HepG2 (cell line): ENCODE results near the gene UPK1A. TPM values are rescaled to one million over a fixed set of nuclear protein-coding genes. Genes with fewer than 3 reads are reported as not detected.

Source experiments
- ATAC-seq: fragments of 200-7000 bp; cut with Tn5 transposase; 3 replicates; pipeline ENCODE4 v1.9.1; 2020; ENCODE audit warnings: mild to moderate bottlenecking, moderate library complexity
- BruUV-seq: library from RNA; stranded (reverse); fragments of 400-500 nt; replicated peaks from 2 replicates; lab custom pipeline; 2021; lab: Mats Ljungman, UMichigan
- CTCF ChIA-PET: fragments of 300-600 bp; formaldehyde crosslinking; extraction: SDS; loops from one replicate; lab custom pipeline; 2021; ENCODE audit warnings: low total read pairs, inconsistent platforms, low intra/inter-chr PET ratio; lab: Yijun Ruan, JAX
- POLR2A ChIA-PET: fragments of 350-600 bp; sonication (Branson Sonifier 250); formaldehyde crosslinking; loops from one replicate; lab custom pipeline; 2020; ENCODE audit warnings: antibody characterized with exemption, inconsistent platforms; lab: Yijun Ruan, JAX
- DNase-seq: peaks from one replicate; pipeline ENCODE4 v3.0.0-alpha.2; 2015; ENCODE audit warnings: low spot score
- FAIRE-seq: peaks from 3 replicates; lab custom pipeline; 2011; peaks lifted over from hg19 to GRCh38; lab: Jason Lieb, UNC
- H2AFZ ChIP-seq: one replicate; pipeline ENCODE4 v1.6.1; 2011; ENCODE audit warnings: low read length, inconsistent platforms
- H3K27ac ChIP-seq: fragments of 300-600 bp; 3 replicates; pipeline ENCODE4 v1.8.0; 2011; ENCODE audit warnings: mixed run types, mild to moderate bottlenecking, mixed read lengths, low read length, inconsistent platforms; ENCODE audit not compliant: insufficient read depth; ENCODE audit errors: extremely low read length
- H3K27me3 ChIP-seq, 2 experiments: fragments of 200-600 bp in 1 of 2; 2 replicates in 1 of 2; 3 replicates in 1 of 2; pipeline versions ENCODE4 v1.6.0 to v1.8.0; 2011; ENCODE audit warnings: low read length in 2 of 2, mild to moderate bottlenecking in 2 of 2, moderate library complexity in 2 of 2, inconsistent platforms in 1 of 2; ENCODE audit not compliant: insufficient read depth in 2 of 2, control insufficient read depth in 1 of 2
- H3K36me3 ChIP-seq, 2 experiments: fragments of 200-600 bp in 1 of 2; replicated peaks in 1 of 2; 2 replicates in 1 of 2; 3 replicates in 1 of 2; pipeline versions ENCODE4 v1.5.1 to v1.8.0; 2011; ENCODE audit warnings: low read length in 2 of 2, inconsistent platforms in 1 of 2; ENCODE audit not compliant: insufficient read depth in 2 of 2, control insufficient read depth in 1 of 2
- H3K4me1 ChIP-seq: 2 replicates; pipeline ENCODE4 v1.5.1; 2012; ENCODE audit warnings: low read length, inconsistent platforms; ENCODE audit not compliant: insufficient read depth
- H3K4me2 ChIP-seq: 2 replicates; pipeline ENCODE4 v1.6.0; 2011; ENCODE audit warnings: low read depth, low read length, inconsistent platforms
- H3K4me3 ChIP-seq, 3 experiments: fragments of 200-600 bp in 1 of 3; sonication (generic), shearing (Covaris generic) in 1 of 3; replicated peaks in 1 of 3; 2 replicates each; pipeline ENCODE4 v1.5.1; 2011 to 2016; ENCODE audit warnings: low read length in 3 of 3, inconsistent platforms in 2 of 3, low read depth in 2 of 3, mild to moderate bottlenecking in 2 of 3, control low read depth in 1 of 3, mixed read lengths in 1 of 3; ENCODE audit not compliant: insufficient read depth in 1 of 3
- H3K79me2 ChIP-seq: one replicate; pipeline ENCODE4 v1.6.1; 2011; ENCODE audit warnings: low read length, inconsistent platforms; ENCODE audit not compliant: insufficient read depth
- H3K9ac ChIP-seq: 2 replicates; pipeline ENCODE4 v1.6.0; 2011; ENCODE audit warnings: mild to moderate bottlenecking, low read depth, low read length, inconsistent platforms; ENCODE audit not compliant: insufficient read depth
- H3K9me3 ChIP-seq: 2 replicates; pipeline ENCODE4 v1.5.1; 2012; ENCODE audit warnings: mild to moderate bottlenecking, low read length
- H4K20me1 ChIP-seq: 2 replicates; pipeline ENCODE4 v1.6.0; 2011; ENCODE audit warnings: inconsistent platforms, mild to moderate bottlenecking, low read length, moderate library complexity; ENCODE audit not compliant: insufficient read depth
- ELF1 ChIP-seq: sonication (generic); formaldehyde crosslinking; IDR thresholded peaks from 2 replicates; pipeline ENCODE4 v1.4.0; 2020; ENCODE audit warnings: missing genetic modification reagents
- ETS1 ChIP-seq: sonication (generic); formaldehyde crosslinking; IDR thresholded peaks from 2 replicates; pipeline ENCODE4 v1.4.0; 2020; ENCODE audit warnings: missing genetic modification reagents
- FOXM1 ChIP-seq: sonication (generic); formaldehyde crosslinking; IDR thresholded peaks from 2 replicates; pipeline ENCODE4 v1.5.0; 2020; ENCODE audit warnings: missing genetic modification reagents
- GABPB1 ChIP-seq: IDR thresholded peaks from 2 replicates; pipeline ENCODE4 v1.6.1; 2016; ENCODE audit warnings: mild to moderate bottlenecking, missing genetic modification reagents, moderate library complexity, missing compliant biosample characterization
- KAT7 ChIP-seq: IDR thresholded peaks from 2 replicates; pipeline ENCODE4 v1.6.1; 2018; ENCODE audit warnings: borderline replicate concordance, missing compliant biosample characterization
- NR2F1 ChIP-seq, 2 experiments: fragments of 450-650 bp in 1 of 2; formaldehyde crosslinking in 1 of 2; IDR thresholded peaks; 2 replicates each; pipeline versions ENCODE4 v1.5.0 to v1.6.1; 2016 to 2020; ENCODE audit warnings: mild to moderate bottlenecking in 1 of 2, missing compliant biosample characterization in 1 of 2, missing genetic modification reagents in 1 of 2, moderate library complexity in 1 of 2
- RFXANK ChIP-seq: IDR thresholded peaks from 2 replicates; pipeline ENCODE4 v1.6.1; 2016
- SOX13 ChIP-seq, 3 experiments: fragments of 450-650 bp in 1 of 3; sonication (generic) in 1 of 3; formaldehyde crosslinking in 1 of 3; IDR thresholded peaks in 2 of 3; conservative IDR thresholded peaks in 1 of 3; 2 replicates each; pipeline versions ENCODE4 v1.5.0 to v1.6.1; 2016 to 2020; ENCODE audit warnings: antibody characterized with exemption in 1 of 3, mild to moderate bottlenecking in 1 of 3, missing compliant biosample characterization in 1 of 3, missing genetic modification reagents in 1 of 3, moderate library complexity in 1 of 3
- STAT6 ChIP-seq: sonication (generic); formaldehyde crosslinking; IDR thresholded peaks from 2 replicates; pipeline ENCODE4 v1.4.0; 2020; ENCODE audit warnings: missing genetic modification reagents, mild to moderate bottlenecking, borderline replicate concordance
- TGIF2 ChIP-seq: IDR thresholded peaks from 2 replicates; pipeline ENCODE4 v1.6.1; 2016; ENCODE audit warnings: control low read depth, missing compliant biosample characterization
- THAP8 ChIP-seq: sonication (generic); formaldehyde crosslinking; IDR thresholded peaks from 2 replicates; pipeline ENCODE4 v1.5.1; 2020; ENCODE audit warnings: missing genetic modification reagents, mild to moderate bottlenecking, borderline replicate concordance
- ZNF33A ChIP-seq: sonication (generic); formaldehyde crosslinking; IDR thresholded peaks from 2 replicates; pipeline ENCODE4 v1.5.1; 2020; ENCODE audit warnings: missing genetic modification reagents, mild to moderate bottlenecking, moderate library complexity, borderline replicate concordance
- ZNF441 ChIP-seq: sonication (generic); formaldehyde crosslinking; IDR thresholded peaks from 2 replicates; pipeline ENCODE4 v1.7.0; 2021; ENCODE audit warnings: missing genetic modification reagents, borderline replicate concordance
- ZNF556 ChIP-seq: sonication (generic); formaldehyde crosslinking; IDR thresholded peaks from 2 replicates; pipeline ENCODE4 v1.4.0; 2020; ENCODE audit warnings: mild to moderate bottlenecking, missing genetic modification reagents, borderline replicate concordance
- ZNF572 ChIP-seq: sonication (generic); formaldehyde crosslinking; IDR thresholded peaks from 2 replicates; pipeline ENCODE4 v1.5.1; 2020; ENCODE audit warnings: mild to moderate bottlenecking, missing genetic modification reagents
- ZNF607 ChIP-seq: sonication (generic); formaldehyde crosslinking; IDR thresholded peaks from 2 replicates; pipeline ENCODE4 v1.5.1; 2020; ENCODE audit warnings: missing genetic modification reagents, mild to moderate bottlenecking, borderline replicate concordance
- ZNF670 ChIP-seq: sonication (generic); formaldehyde crosslinking; IDR thresholded peaks from 2 replicates; pipeline ENCODE4 v1.8.0; 2022; ENCODE audit warnings: mild to moderate bottlenecking, missing genetic modification reagents, borderline replicate concordance
- ZNF770 ChIP-seq: sonication (generic); formaldehyde crosslinking; IDR thresholded peaks from 2 replicates; pipeline ENCODE4 v1.5.0; 2020; ENCODE audit warnings: mild to moderate bottlenecking, missing genetic modification reagents
- ZNF772 ChIP-seq: sonication (generic); formaldehyde crosslinking; IDR thresholded peaks from 2 replicates; pipeline ENCODE4 v1.5.0; 2020; ENCODE audit warnings: mild to moderate bottlenecking, missing genetic modification reagents
- WGBS: methylation state at CpG from one replicate; pipeline ENCODE4 v1.1.6; 2017; ENCODE audit warnings: low lambda C conversion rate; 5-methylcytosine and 5-hydroxymethylcytosine counted together
- in situ Hi-C: cut with HindIII; loops from 2 replicates; pipeline ENCODE4 v1.10.0; 2017; ENCODE audit warnings: low pct_unique_long_range_greater_than_20kb; ENCODE audit not compliant: extremely low pct_ligation_motif_present
- intact Hi-C: fragments of 100-400 bp; cut with micrococcal nuclease; formaldehyde crosslinking; loops from one replicate; pipeline ENCODE4 v1.10.0; 2022; ENCODE audit not compliant: unreplicated experiment
- polyA plus RNA-seq, 8 experiments: library from polyadenylated mRNA; depleted of rRNA in 3 of 8; stranded (reverse) in 7 of 8; unstranded in 1 of 8; fragments of >200 nt; fragmentation: Illumina TruSeq in 4 of 8; extraction: Trizol in 4 of 8; gene quantifications; 2 replicates each; pipeline versions ENCODE4 v1.2.1 to v1.2.3, GENCODE V29; 2011 to 2016; ENCODE audit warnings: low read depth in 4 of 8, missing spikeins in 1 of 8, mixed read lengths in 1 of 8; ENCODE audit not compliant: insufficient read depth in 1 of 8
- total RNA-seq, 5 experiments: library from RNA; depleted of rRNA; stranded (reverse); fragments of >200 nt; fragmentation: Illumina TruSeq; extraction: Trizol; gene quantifications; 2 replicates each; pipeline ENCODE4 v1.2.3, GENCODE V29; 2016; ENCODE audit warnings: low read depth in 1 of 5

UPK1A gene
- total and polyA plus RNA-seq, 2 of the 13 experiments (the other 11 are each of a cell fraction or from before 2014, with no cell fraction given): 2.9 TPM; not detected in 1

GRCh38 chr19:35628264-35628564 lies 38.1 kb upstream of the UPK1A start:
- ATAC-seq (no peak), DNase-seq (no peak), FAIRE-seq (no peak)
- peaks cover 10% of the 10 kb centered on the region for H3K79me2 ChIP-seq
- ChIA-PET CTCF (no interaction called here), POLR2A (interaction anchor here (1.0 to 1.6 kb wide), 5 partner anchors 15 to 34 kb away, joined by 3 to 4 read pairs (median 4); partner anchors contain the start of genes COX6B1 and HAUS5)
- H3K4me3 ChIP-seq: peak overlapping the region; percentile 61 to 88 (median 78)
- intact Hi-C loops: no loop called here
- H3K9ac ChIP-seq: peak overlapping the region; percentile 85
- peak overlapping the region; percentile 90 for H3K27ac ChIP-seq
- H3K4me2 ChIP-seq: peak overlapping the region; percentile 97
- H3K27me3 ChIP-seq: no peaks in the 10 kb centered on the region; a peak in 1 of 5 replicates
- H3K36me3 ChIP-seq: peaks cover 16 to 26% of the 10 kb centered on the region in 2 experiments; a peak in 4 of 5 replicates
- in situ Hi-C loops: no loop called here
- BruUV-seq: TSS peak; percentile 100
- H2AFZ ChIP-seq: no peak overlapping the region
- H3K4me1 ChIP-seq: peaks cover 18% of the 10 kb centered on the region; the same call in 1 of the 2 replicates
- no peaks in the 10 kb centered on the region for H3K9me3 ChIP-seq
- WGBS: 46% methylated on average over 9 of the region's 9 CpGs
- H4K20me1 ChIP-seq: no peaks in the 10 kb centered on the region
- 0 out of 2 replicates have a peak, but pooled peaks have one; percentile 16 for TF ChIP-seq ZNF607
- no peak for TF ChIP-seq GABPB1
- TF ChIP-seq ELF1 (CRISPR knock-in tag): no peak
- TF ChIP-seq ZNF670: no peak
- TF ChIP-seq KAT7 (CRISPR knock-in tag): no peak
- TF ChIP-seq ZNF770 (CRISPR knock-in tag): no peak
- no peak for TF ChIP-seq TGIF2 (CRISPR knock-in tag)
- no peak for TF ChIP-seq FOXM1
- no peak for TF ChIP-seq ZNF33A (CRISPR knock-in tag)
- no peak for TF ChIP-seq STAT6 (CRISPR knock-in tag)
- TF ChIP-seq ZNF572 (CRISPR knock-in tag): no peak
- TF ChIP-seq ZNF556 (CRISPR knock-in tag): no peak
- no peak for TF ChIP-seq RFXANK (CRISPR knock-in tag)
- TF ChIP-seq ZNF441 (CRISPR knock-in tag): peak; percentile 29; the same call in 1 of the 2 replicates
- 0 out of 4 replicates have a peak, but pooled peaks of 1 of the 2 experiments have one; percentile 17 for TF ChIP-seq NR2F1 (CRISPR knock-in tag; IDR thresholded peaks at IDR 0.05)
- no peak for TF ChIP-seq ETS1 (CRISPR knock-in tag)
- TF ChIP-seq THAP8: no peak
- no peak for TF ChIP-seq SOX13 (IDR thresholded peaks at IDR 0.05)
- TF ChIP-seq SOX13 (CRISPR knock-in tag; conservative IDR thresholded peaks at IDR 0.05 in 1 of 2, IDR thresholded peaks at IDR 0.05 in 1 of 2): no peak
- TF ChIP-seq ZNF772 (CRISPR knock-in tag): no peak
